Nephron progenitor cell (in vitro differentiated cells): ENCODE measurements around the gene OR8B8.
"Not testable (repeated sequence)": the region's sequence is repeated elsewhere in the genome, so short reads cannot be mapped to it uniquely, and the experiment has no call there.

Source experiments
- DNase-seq: peaks from one replicate; pipeline ENCODE4 v3.0.0; 2021
- H3K27ac Mint-ChIP-seq: 2 replicates; pipeline ENCODE4 v1.8.0; 2021; ENCODE audit warnings: mild to moderate bottlenecking, moderate library complexity, mixed read lengths
- H3K27me3 Mint-ChIP-seq: 2 replicates; pipeline ENCODE4 v1.8.0; 2021; ENCODE audit warnings: mild to moderate bottlenecking, low read depth, mixed read lengths; ENCODE audit not compliant: poor library complexity
- H3K36me3 Mint-ChIP-seq: 2 replicates; pipeline ENCODE4 v1.8.0; 2021; ENCODE audit warnings: low read depth, mixed read lengths
- H3K4me1 Mint-ChIP-seq: 2 replicates; pipeline ENCODE4 v1.8.0; 2021; ENCODE audit warnings: mixed read lengths
- H3K4me3 Mint-ChIP-seq: 2 replicates; pipeline ENCODE4 v1.8.0; 2021; ENCODE audit warnings: mild to moderate bottlenecking, moderate library complexity, mixed read lengths
- H3K9me3 Mint-ChIP-seq: 2 replicates; pipeline ENCODE4 v1.8.0; 2021; ENCODE audit warnings: mild to moderate bottlenecking, moderate library complexity, mixed read lengths
- TF ChIP-seq, protein P1 (sequence below): fragments of 200-600 bp; sonication (generic); IDR thresholded peaks from 2 replicates; pipeline ENCODE4 v1.5.0; 2021; ENCODE audit warnings: antibody characterized with exemption

OR8B8 gene

DNA sequence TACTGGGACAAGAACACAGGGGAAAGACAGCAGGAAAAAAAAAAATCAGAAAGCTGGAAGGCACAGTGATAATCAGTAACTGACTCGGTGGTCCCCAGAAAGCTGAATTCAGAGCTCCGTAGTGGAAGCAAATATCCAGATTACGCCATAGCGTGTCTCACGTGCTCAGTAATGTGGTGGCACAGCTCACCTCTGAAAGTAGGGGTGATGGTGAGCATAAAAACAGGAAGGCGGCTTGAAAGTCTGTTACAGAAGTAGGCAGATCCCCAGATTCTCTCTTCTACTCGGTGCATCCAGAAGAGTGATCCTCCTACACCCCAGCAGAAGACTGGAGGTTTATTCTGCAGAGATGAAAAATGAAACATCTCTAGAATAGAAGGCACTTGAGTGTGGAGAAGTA, 35.6 kb downstream of the OR8B8 start:
- no peaks in the 10 kb centered on the region for H3K4me1 Mint-ChIP-seq

DNA sequence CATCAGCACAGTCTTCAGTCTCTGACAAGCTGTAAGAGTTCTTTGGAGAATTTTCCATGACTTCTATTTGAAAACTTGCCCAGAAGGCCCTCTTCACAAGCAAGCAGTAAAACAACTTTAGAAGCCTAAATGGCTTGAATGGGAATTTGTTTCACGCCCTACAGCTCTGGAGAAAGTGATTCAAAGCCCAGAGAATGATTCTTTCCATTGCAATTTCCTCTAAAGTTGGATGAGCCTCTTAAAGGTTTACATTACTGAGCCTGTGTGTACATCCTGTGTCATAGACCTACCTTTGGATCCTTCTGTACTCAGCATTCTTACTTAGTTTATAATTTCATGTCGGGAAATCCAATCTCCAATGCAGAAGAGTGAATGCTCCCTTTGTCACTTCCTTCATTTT, 39.9 kb downstream of the OR8B8 start:
- Mint-ChIP-seq H3K4me3 (no peak overlapping the region), H3K9me3 (peaks cover 13% of the 10 kb centered on the region), H3K27me3 (peaks cover 29% of the 10 kb centered on the region), H3K27ac (no peak overlapping the region), H3K4me1 (no peaks in the 10 kb centered on the region), H3K36me3 (no peaks in the 10 kb centered on the region)
- TF ChIP-seq, protein P1, sequence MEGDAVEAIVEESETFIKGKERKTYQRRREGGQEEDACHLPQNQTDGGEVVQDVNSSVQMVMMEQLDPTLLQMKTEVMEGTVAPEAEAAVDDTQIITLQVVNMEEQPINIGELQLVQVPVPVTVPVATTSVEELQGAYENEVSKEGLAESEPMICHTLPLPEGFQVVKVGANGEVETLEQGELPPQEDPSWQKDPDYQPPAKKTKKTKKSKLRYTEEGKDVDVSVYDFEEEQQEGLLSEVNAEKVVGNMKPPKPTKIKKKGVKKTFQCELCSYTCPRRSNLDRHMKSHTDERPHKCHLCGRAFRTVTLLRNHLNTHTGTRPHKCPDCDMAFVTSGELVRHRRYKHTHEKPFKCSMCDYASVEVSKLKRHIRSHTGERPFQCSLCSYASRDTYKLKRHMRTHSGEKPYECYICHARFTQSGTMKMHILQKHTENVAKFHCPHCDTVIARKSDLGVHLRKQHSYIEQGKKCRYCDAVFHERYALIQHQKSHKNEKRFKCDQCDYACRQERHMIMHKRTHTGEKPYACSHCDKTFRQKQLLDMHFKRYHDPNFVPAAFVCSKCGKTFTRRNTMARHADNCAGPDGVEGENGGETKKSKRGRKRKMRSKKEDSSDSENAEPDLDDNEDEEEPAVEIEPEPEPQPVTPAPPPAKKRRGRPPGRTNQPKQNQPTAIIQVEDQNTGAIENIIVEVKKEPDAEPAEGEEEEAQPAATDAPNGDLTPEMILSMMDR = no peak
- no peak for DNase-seq

More for the DNA sequence above, 35.6 kb downstream of the OR8B8 start:
- DNase-seq = no peak
- Mint-ChIP-seq H3K36me3 (no peaks in the 10 kb centered on the region), H3K27ac (no peak overlapping the region), H3K27me3 (peaks cover 45% of the 10 kb centered on the region), H3K9me3 (no peaks in the 10 kb centered on the region), H3K4me3 (no peak overlapping the region)
- TF ChIP-seq, protein P1 = no peak

DNA sequence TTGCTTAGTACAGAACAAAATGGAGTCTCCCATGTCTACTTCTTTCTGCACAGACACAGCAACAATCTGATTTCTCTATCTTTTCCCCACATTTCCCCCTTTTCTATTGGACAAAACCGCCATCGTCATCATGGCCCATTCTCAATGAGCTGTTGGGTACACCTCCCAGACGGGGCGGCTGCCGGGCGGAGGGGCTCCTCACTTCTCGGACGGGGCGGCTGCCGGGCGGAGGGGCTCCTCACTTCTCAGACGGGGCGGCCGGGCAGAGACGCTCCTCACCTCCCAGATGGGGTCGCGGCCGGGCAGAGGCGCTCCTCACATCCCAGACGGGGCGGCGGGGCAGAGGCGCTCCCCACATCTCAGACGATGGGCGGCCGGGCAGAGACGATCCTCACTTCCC, 42.3 kb downstream of the OR8B8 start:
- Mint-ChIP-seq H3K27me3 (peaks cover 19% of the 10 kb centered on the region), H3K9me3 (peaks cover 13% of the 10 kb centered on the region)
- not testable (repeated sequence) for H3K4me1 Mint-ChIP-seq, H3K4me3 Mint-ChIP-seq, DNase-seq, H3K36me3 Mint-ChIP-seq, H3K27ac Mint-ChIP-seq

GRCh38 chr11:124402326-124402922, 43.1 kb downstream of the OR8B8 start:
- no peak overlapping the region for H3K27ac Mint-ChIP-seq
- peak; percentile 61 for DNase-seq
- H3K4me3 Mint-ChIP-seq = no peak overlapping the region
- peaks cover 24% of the 10 kb centered on the region for H3K27me3 Mint-ChIP-seq
- TF ChIP-seq, protein P1 = peak; percentile 70
- H3K9me3 Mint-ChIP-seq = peaks cover 13% of the 10 kb centered on the region
- no peaks in the 10 kb centered on the region for H3K36me3 Mint-ChIP-seq
- no peaks in the 10 kb centered on the region for H3K4me1 Mint-ChIP-seq

GRCh38 chr11:124398924-124399323, 46.6 kb downstream of the OR8B8 start, which contains the start of gene OR8B3:
Gene OR8B3, minus strand, starts transcription at chr11:124399024. Its CDS starts 1,673 bp downstream, at chr11:124397351.
- no peaks in the 10 kb centered on the region for H3K4me1 Mint-ChIP-seq
- no peak within 1 kb of the TSS for H3K27ac Mint-ChIP-seq
- H3K4me3 Mint-ChIP-seq = no peak within 1 kb of the TSS
- no peak for DNase-seq
- H3K9me3 Mint-ChIP-seq = peaks cover 10% of the 10 kb centered on the region
- no peaks in the 10 kb centered on the region for H3K36me3 Mint-ChIP-seq
- H3K27me3 Mint-ChIP-seq = peaks cover 13% of the 10 kb centered on the region
- TF ChIP-seq, protein P1 = no peak

DNA sequence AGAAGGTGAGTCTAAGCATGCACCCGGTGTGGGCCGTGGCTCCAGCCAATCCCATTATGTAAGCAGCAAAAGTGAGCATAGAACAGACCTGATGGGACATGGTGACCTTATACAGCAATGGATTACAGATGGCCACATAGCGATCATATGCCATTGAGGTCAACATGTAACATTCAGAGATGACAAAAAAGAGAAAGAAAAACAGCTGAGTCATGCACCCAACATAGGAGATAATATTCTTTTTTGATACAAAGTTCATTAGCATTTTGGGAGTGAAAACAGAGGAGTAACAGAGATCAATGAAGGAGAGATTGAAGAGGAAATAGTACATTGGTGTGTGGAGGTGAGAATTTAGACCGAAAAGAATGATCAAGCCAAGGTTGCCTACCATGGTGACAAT, 48.6 kb downstream of the OR8B8 start:
- H3K4me1 Mint-ChIP-seq, H3K4me3 Mint-ChIP-seq, H3K36me3 Mint-ChIP-seq, H3K27ac Mint-ChIP-seq, H3K27me3 Mint-ChIP-seq, DNase-seq, H3K9me3 Mint-ChIP-seq: not testable (repeated sequence)

DNA sequence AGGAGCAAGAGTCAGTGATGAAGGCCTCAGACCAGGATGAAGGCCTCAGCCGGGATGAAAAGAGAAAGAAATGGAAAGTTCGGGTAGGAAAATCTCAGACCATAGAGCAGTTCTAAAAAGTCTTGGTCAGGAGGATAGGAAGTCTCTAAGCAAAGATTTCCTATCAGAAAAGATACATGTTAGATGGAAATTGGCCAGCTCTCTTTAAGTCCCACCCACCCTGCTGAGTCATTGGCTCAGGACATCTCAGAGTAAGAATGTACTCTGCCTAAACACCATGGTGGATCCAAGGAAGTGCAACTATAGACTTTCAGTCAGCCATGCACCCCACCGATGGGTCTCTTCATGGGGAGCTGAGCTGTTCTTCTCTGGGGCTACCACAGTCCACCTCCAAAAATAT, 51.1 kb downstream of the OR8B8 start:
- H3K27ac Mint-ChIP-seq = no peak overlapping the region
- no peaks in the 10 kb centered on the region for H3K9me3 Mint-ChIP-seq
- no peak for DNase-seq
- no peaks in the 10 kb centered on the region for H3K4me1 Mint-ChIP-seq
- H3K36me3 Mint-ChIP-seq = no peaks in the 10 kb centered on the region
- TF ChIP-seq, protein P1 = no peak
- H3K4me3 Mint-ChIP-seq = no peak overlapping the region
- H3K27me3 Mint-ChIP-seq = peaks cover 8% of the 10 kb centered on the region
